ENCODE data around the gene DCUN1D1.

Gene DCUN1D1

GRCh38 chr3:182896553-182896952 is 83.8 kb downstream of the DCUN1D1 start:
- ATAC-seq: no peak
- no peak for TF ChIP-seq ESRRG (CRISPR knock-in tag; IDR thresholded peaks at IDR 0.05)
- no peak for TF ChIP-seq SNAI2 (CRISPR knock-in tag; IDR thresholded peaks at IDR 0.05)
- no peak for TF ChIP-seq ARNTL (CRISPR knock-in tag; IDR thresholded peaks at IDR 0.05; ENCODE audit: borderline replicate concordance, low read depth)
- no peak for TF ChIP-seq OSR1 (CRISPR knock-in tag; IDR thresholded peaks at IDR 0.05)
- TF ChIP-seq ZNF70 (CRISPR knock-in tag; IDR thresholded peaks at IDR 0.05): no peak
- TF ChIP-seq RARB (CRISPR knock-in tag; IDR thresholded peaks at IDR 0.05): no peak
- TF ChIP-seq TCF4 (CRISPR knock-in tag; IDR thresholded peaks at IDR 0.05; ENCODE audit: borderline replicate concordance): no peak
- no peak for TF ChIP-seq ZNF565 (CRISPR knock-in tag; conservative IDR thresholded peaks at IDR 0.05; ENCODE audit: low read depth)
- TF ChIP-seq, protein P1, sequence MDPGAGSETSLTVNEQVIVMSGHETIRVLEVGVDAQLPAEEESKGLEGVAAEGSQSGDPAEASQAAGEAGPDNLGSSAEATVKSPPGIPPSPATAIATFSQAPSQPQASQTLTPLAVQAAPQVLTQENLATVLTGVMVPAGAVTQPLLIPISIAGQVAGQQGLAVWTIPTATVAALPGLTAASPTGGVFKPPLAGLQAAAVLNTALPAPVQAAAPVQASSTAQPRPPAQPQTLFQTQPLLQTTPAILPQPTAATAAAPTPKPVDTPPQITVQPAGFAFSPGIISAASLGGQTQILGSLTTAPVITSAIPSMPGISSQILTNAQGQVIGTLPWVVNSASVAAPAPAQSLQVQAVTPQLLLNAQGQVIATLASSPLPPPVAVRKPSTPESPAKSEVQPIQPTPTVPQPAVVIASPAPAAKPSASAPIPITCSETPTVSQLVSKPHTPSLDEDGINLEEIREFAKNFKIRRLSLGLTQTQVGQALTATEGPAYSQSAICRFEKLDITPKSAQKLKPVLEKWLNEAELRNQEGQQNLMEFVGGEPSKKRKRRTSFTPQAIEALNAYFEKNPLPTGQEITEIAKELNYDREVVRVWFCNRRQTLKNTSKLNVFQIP (CRISPR knock-in tag; IDR thresholded peaks at IDR 0.05; ENCODE audit: borderline replicate concordance, low read depth): no peak
- no peak for TF ChIP-seq TSHZ2 (CRISPR knock-in tag; IDR thresholded peaks at IDR 0.05)
- TF ChIP-seq ISL1 (CRISPR knock-in tag; IDR thresholded peaks at IDR 0.05): no peak
- no peak for TF ChIP-seq GLIS3 (CRISPR knock-in tag; IDR thresholded peaks at IDR 0.05)
- no peak for TF ChIP-seq ZC3H10 (CRISPR knock-in tag; IDR thresholded peaks at IDR 0.05)
- TF ChIP-seq PATZ1 (CRISPR knock-in tag; IDR thresholded peaks at IDR 0.05; ENCODE audit: borderline replicate concordance): no peak
- TF ChIP-seq CSDC2 (CRISPR knock-in tag; IDR thresholded peaks at IDR 0.05): no peak
- TF ChIP-seq TOX (CRISPR knock-in tag; IDR thresholded peaks at IDR 0.05; ENCODE audit: borderline replicate concordance): no peak

- no peak for ATAC-seq
- TF ChIP-seq, protein P2, sequence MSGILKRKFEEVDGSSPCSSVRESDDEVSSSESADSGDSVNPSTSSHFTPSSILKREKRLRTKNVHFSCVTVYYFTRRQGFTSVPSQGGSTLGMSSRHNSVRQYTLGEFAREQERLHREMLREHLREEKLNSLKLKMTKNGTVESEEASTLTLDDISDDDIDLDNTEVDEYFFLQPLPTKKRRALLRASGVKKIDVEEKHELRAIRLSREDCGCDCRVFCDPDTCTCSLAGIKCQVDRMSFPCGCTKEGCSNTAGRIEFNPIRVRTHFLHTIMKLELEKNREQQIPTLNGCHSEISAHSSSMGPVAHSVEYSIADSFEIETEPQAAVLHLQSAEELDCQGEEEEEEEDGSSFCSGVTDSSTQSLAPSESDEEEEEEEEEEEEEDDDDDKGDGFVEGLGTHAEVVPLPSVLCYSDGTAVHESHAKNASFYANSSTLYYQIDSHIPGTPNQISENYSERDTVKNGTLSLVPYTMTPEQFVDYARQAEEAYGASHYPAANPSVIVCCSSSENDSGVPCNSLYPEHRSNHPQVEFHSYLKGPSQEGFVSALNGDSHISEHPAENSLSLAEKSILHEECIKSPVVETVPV (CRISPR knock-in tag; IDR thresholded peaks at IDR 0.05): no peak
- TF ChIP-seq, protein P3, sequence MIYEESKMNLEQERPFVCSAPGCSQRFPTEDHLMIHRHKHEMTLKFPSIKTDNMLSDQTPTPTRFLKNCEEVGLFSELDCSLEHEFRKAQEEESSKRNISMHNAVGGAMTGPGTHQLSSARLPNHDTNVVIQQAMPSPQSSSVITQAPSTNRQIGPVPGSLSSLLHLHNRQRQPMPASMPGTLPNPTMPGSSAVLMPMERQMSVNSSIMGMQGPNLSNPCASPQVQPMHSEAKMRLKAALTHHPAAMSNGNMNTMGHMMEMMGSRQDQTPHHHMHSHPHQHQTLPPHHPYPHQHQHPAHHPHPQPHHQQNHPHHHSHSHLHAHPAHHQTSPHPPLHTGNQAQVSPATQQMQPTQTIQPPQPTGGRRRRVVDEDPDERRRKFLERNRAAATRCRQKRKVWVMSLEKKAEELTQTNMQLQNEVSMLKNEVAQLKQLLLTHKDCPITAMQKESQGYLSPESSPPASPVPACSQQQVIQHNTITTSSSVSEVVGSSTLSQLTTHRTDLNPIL (CRISPR knock-in tag; IDR thresholded peaks at IDR 0.05; ENCODE audit: low read depth): no peak
Measured at GRCh38 chr3:182895513-182896112, 84.7 kb downstream of the DCUN1D1 start.

DNA sequence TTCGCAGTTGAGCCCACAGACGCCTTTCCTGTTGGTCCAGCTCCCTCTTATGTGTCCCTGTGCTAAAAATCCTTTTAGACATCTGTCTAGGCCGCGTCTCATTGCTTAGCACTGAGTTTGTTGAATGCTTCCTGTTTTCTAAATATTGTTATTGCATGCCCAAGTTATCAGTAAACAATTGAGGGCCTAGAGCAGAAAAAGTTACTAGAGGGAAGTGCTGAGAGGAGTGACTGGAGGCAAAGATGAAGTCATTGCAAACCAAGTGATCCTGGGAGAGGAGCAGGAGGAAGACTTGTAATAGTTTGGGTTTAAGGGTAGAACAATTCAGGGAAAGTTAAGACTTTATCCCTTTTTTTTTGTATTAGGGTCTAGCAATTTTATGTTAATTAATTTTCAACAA is 88.1 kb downstream of the DCUN1D1 start:
- TF ChIP-seq OSR1 (CRISPR knock-in tag; IDR thresholded peaks at IDR 0.05) (no peak), ESRRG (CRISPR knock-in tag; IDR thresholded peaks at IDR 0.05) (no peak), RARB (CRISPR knock-in tag; IDR thresholded peaks at IDR 0.05) (no peak), ZNF8 (CRISPR knock-in tag; IDR thresholded peaks at IDR 0.05) (no peak), SNAI2 (CRISPR knock-in tag; IDR thresholded peaks at IDR 0.05) (no peak)
- ATAC-seq: no peak

DNA sequence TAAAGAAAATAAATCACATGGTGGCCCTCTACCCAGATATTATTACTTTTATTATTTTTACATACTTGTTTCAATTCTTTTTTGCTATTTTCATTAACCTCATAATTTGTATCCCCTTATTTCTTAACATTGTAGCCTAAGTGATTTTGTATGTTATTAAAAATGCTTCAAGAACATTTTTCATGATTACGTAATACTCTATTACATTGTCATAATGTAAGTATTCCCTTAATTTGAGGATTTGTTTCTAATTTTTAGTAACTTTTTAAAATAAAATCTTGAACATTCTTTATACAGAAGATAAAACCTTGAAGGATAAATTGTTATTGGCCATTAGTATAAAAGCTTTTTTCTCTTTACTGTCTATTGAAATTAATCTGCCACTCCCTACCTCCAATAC is 89.0 kb downstream of the DCUN1D1 start:
- ATAC-seq: no peak
- TF ChIP-seq SNAI2 (CRISPR knock-in tag; IDR thresholded peaks at IDR 0.05) (no peak), ZNF565 (CRISPR knock-in tag; conservative IDR thresholded peaks at IDR 0.05; ENCODE audit: low read depth) (no peak), TCF4 (CRISPR knock-in tag; IDR thresholded peaks at IDR 0.05; ENCODE audit: borderline replicate concordance) (no peak), ESRRG (CRISPR knock-in tag; IDR thresholded peaks at IDR 0.05) (no peak)

All from SK-N-SH treated with all-trans-retinoic acid at 6 μM for 48 hours (cell line).